Vagina (tissue), 2 donors: ENCODE results near the gene BSPRY. TPM values are rescaled to one million over a fixed set of nuclear protein-coding genes. Genes with fewer than 3 reads are reported as not detected.

Experiments used
- DNase-seq, 2 donors: peaks; one replicate each; pipeline ENCODE4 v3.0.0-alpha.2; 2017; ENCODE audit errors: extremely low spot score in 2 of 2
- H3K27ac ChIP-seq: fragments of 200-600 bp; sonication (generic); one replicate; pipeline ENCODE4 v1.5.1; 2019
- H3K27me3 ChIP-seq: fragments of 200-600 bp; sonication (generic); one replicate; pipeline ENCODE4 v1.5.1; 2019
- H3K36me3 ChIP-seq, 2 donors: fragments of 200-600 bp; sonication (generic); one replicate each; pipeline ENCODE4 v1.5.1; 2017 to 2019
- H3K4me1 ChIP-seq: fragments of 200-600 bp; sonication (generic); one replicate; pipeline ENCODE4 v1.5.1; 2019
- H3K4me3 ChIP-seq, 2 donors: fragments of 200-600 bp; sonication (generic); 1 replicate in 1 of 2; 2 replicates in 1 of 2; pipeline ENCODE4 v1.5.1; 2016 to 2019
- H3K9me3 ChIP-seq: fragments of 200-600 bp; sonication (generic); one replicate; pipeline ENCODE4 v1.5.1; 2019
- CTCF ChIP-seq, 3 experiments: fragments of 450-650 bp in 2 of 3; fragments of 200-600 bp in 1 of 3; sonication (generic) in 1 of 3; IDR thresholded peaks; one replicate each; pipeline ENCODE4 v1.5.1; 2017 to 2019; ENCODE audit warnings: antibody characterized with exemption in 3 of 3, mild to moderate bottlenecking in 2 of 3, moderate library complexity in 2 of 3
- POLR2A ChIP-seq, 2 donors: fragments of 450-650 bp; IDR thresholded peaks; one replicate each; pipeline ENCODE4 v1.6.1; 2017; ENCODE audit warnings: antibody characterized with exemption in 2 of 2, mild to moderate bottlenecking in 2 of 2, moderate library complexity in 2 of 2
- POLR2AphosphoS5 ChIP-seq, 2 donors: sonication (generic); formaldehyde crosslinking; IDR thresholded peaks; one replicate each; pipeline ENCODE4 v1.9.0; 2017; ENCODE audit warnings: antibody characterized with exemption in 2 of 2, mild to moderate bottlenecking in 2 of 2, low read depth in 1 of 2; ENCODE audit not compliant: insufficient read depth in 1 of 2
- intact Hi-C: fragments of 100-400 bp; cut with DNase I; formaldehyde crosslinking; loops from one replicate; pipeline ENCODE4 v1.15.1; 2023
- total RNA-seq: library from RNA; depleted of rRNA; stranded (reverse); fragments of >200 nt; gene quantifications from one replicate; pipeline ENCODE4 v1.2.3, GENCODE V29; 2016

Gene BSPRY
- total RNA-seq, 1 donor from 2014 or later = 3.9 TPM

- Histone ChIP-seq H3K27me3 (no peaks in the 10 kb centered on the region), H3K36me3 (peaks cover 0 to 6% of the 10 kb centered on the region in 2 donors), H3K4me3 (no peak overlapping the region), H3K9me3 (no peaks in the 10 kb centered on the region), H3K27ac (no peak overlapping the region), H3K4me1 (no peaks in the 10 kb centered on the region)
- DNase-seq = no peak
- TF ChIP-seq CTCF (IDR thresholded peaks at IDR 0.05) = no peak
- TF ChIP-seq POLR2AphosphoS5 (IDR thresholded peaks at IDR 0.05; ENCODE audit: insufficient read depth in 1 of 2, low read depth in 1 of 2) = no peak
- TF ChIP-seq POLR2A (IDR thresholded peaks at IDR 0.05) = no peak
- intact Hi-C loops = no loop called here
These were observed 26.7 kb upstream of the BSPRY start for GRCh38 chr9:113322671-113323070.

GRCh38 chr9:113326230-113326629 is 23.1 kb upstream of the BSPRY start:
- Histone ChIP-seq H3K4me1 (no peaks in the 10 kb centered on the region), H3K36me3 (peaks cover 0 to 2% of the 10 kb centered on the region in 2 donors), H3K4me3 (no peak overlapping the region), H3K9me3 (no peaks in the 10 kb centered on the region), H3K27me3 (no peaks in the 10 kb centered on the region), H3K27ac (no peak overlapping the region)
- TF ChIP-seq CTCF (IDR thresholded peaks at IDR 0.05) (no peak), POLR2A (IDR thresholded peaks at IDR 0.05) (no peak), POLR2AphosphoS5 (IDR thresholded peaks at IDR 0.05; ENCODE audit: insufficient read depth in 1 of 2, low read depth in 1 of 2) (no peak)
- intact Hi-C loops = no loop called here
- no peak for DNase-seq

GRCh38 chr9:113328045-113328782 is 21.1 kb upstream of the BSPRY start:
- H3K4me1 ChIP-seq = no peaks in the 10 kb centered on the region
- H3K36me3 ChIP-seq = no peaks in the 10 kb centered on the region
- intact Hi-C loops = no loop called here
- no peak overlapping the region for H3K4me3 ChIP-seq
- no peaks in the 10 kb centered on the region for H3K27me3 ChIP-seq
- no peak overlapping the region for H3K27ac ChIP-seq
- no peaks in the 10 kb centered on the region for H3K9me3 ChIP-seq
- DNase-seq = no peak
- TF ChIP-seq CTCF (IDR thresholded peaks at IDR 0.05) (no peak), POLR2A (IDR thresholded peaks at IDR 0.05) (no peak), POLR2AphosphoS5 (IDR thresholded peaks at IDR 0.05; ENCODE audit: insufficient read depth in 1 of 2, low read depth in 1 of 2) (no peak)

- intact Hi-C loops = no loop called here
- H3K4me3 ChIP-seq = no peak overlapping the region
- no peak overlapping the region for H3K27ac ChIP-seq
- H3K27me3 ChIP-seq = no peaks in the 10 kb centered on the region
- H3K4me1 ChIP-seq = no peaks in the 10 kb centered on the region
- TF ChIP-seq CTCF (IDR thresholded peaks at IDR 0.05) (no peak), POLR2AphosphoS5 (IDR thresholded peaks at IDR 0.05; ENCODE audit: insufficient read depth in 1 of 2, low read depth in 1 of 2) (no peak), POLR2A (IDR thresholded peaks at IDR 0.05) (no peak)
- H3K9me3 ChIP-seq = no peaks in the 10 kb centered on the region
- no peak for DNase-seq
- no peaks in the 10 kb centered on the region for H3K36me3 ChIP-seq
These were observed 17.6 kb upstream of the BSPRY start for GRCh38 chr9:113331780-113332179.

- peaks cover 19% of the 10 kb centered on the region for H3K4me1 ChIP-seq
- H3K9me3 ChIP-seq = no peaks in the 10 kb centered on the region
- H3K4me3 ChIP-seq = no peak overlapping the region
- H3K27me3 ChIP-seq = no peaks in the 10 kb centered on the region
- DNase-seq = no peak
- no peak for TF ChIP-seq POLR2A (IDR thresholded peaks at IDR 0.05)
- TF ChIP-seq CTCF (IDR thresholded peaks at IDR 0.05) = no peak
- no peak for TF ChIP-seq POLR2AphosphoS5 (IDR thresholded peaks at IDR 0.05; ENCODE audit: insufficient read depth in 1 of 2, low read depth in 1 of 2)
- no peak overlapping the region for H3K27ac ChIP-seq
- no peaks in the 10 kb centered on the region for H3K36me3 ChIP-seq
- intact Hi-C loops = no loop called here
These were observed 11.6 kb upstream of the BSPRY start for GRCh38 chr9:113337714-113338113.
